Activated naive CD8-positive, alpha-beta T cell treated with anti-CD3 and anti-CD28 coated beads, Interleukin-2, amount 10 ng/mL, durations not matched to agents 7 days and 5 days (primary cell): Measurements from ENCODE around the gene NCOR1. TPM values are rescaled to one million over a fixed set of nuclear protein-coding genes. Genes with fewer than 3 reads are reported as not detected.

ENCODE experiments used
- ATAC-seq: fragments of 150-1000 bp; cut with Tn5 transposase; one replicate; pipeline ENCODE4 v1.10.0; 2021; ENCODE audit warnings: low read depth, moderate library complexity
- POLR2A ChIA-PET: fragments of 350-600 bp; sonication (Branson Sonifier 250); formaldehyde crosslinking; loops from one replicate; lab custom pipeline; 2021; ENCODE audit warnings: antibody characterized with exemption; lab: Charles Lee
- DNase-seq: peaks from one replicate; pipeline ENCODE4 v3.0.0; 2021
- H3K27ac Mint-ChIP-seq: one replicate; pipeline ENCODE4 v1.8.0; 2022; ENCODE audit warnings: mild to moderate bottlenecking, mixed read lengths
- H3K27me3 Mint-ChIP-seq: one replicate; pipeline ENCODE4 v1.8.0; 2022; ENCODE audit warnings: mild to moderate bottlenecking, moderate library complexity, mixed read lengths
- H3K36me3 Mint-ChIP-seq: one replicate; pipeline ENCODE4 v1.8.0; 2021; ENCODE audit warnings: mild to moderate bottlenecking, mixed read lengths
- H3K4me1 Mint-ChIP-seq: one replicate; pipeline ENCODE4 v1.8.0; 2021; ENCODE audit warnings: mixed read lengths
- H3K4me3 Mint-ChIP-seq: one replicate; pipeline ENCODE4 v1.8.0; 2022; ENCODE audit warnings: mild to moderate bottlenecking, moderate library complexity, mixed read lengths
- H3K9me3 Mint-ChIP-seq: one replicate; pipeline ENCODE4 v1.8.0; 2021; ENCODE audit warnings: mixed read lengths
- total RNA-seq, 2 experiments: library from RNA; stranded (reverse); gene quantifications; one replicate each; pipeline ENCODE4 v1.2.3, GENCODE V29; 2021

Gene NCOR1
- total RNA-seq, 2 experiments from 2014 or later, result 157 to 161 TPM

- Mint-ChIP-seq H3K4me3 (no peak overlapping the region), H3K4me1 (peaks cover 6% of the 10 kb centered on the region), H3K27ac (no peak overlapping the region), H3K36me3 (peaks cover 25% of the 10 kb centered on the region), H3K9me3 (no peaks in the 10 kb centered on the region), H3K27me3 (no peaks in the 10 kb centered on the region)
- DNase-seq (no peak), ATAC-seq (no peak)
- POLR2A ChIA-PET, result no interaction called here
Measured at GRCh38 chr17:16013943-16014407, 201.4 kb downstream of the NCOR1 start.

GRCh38 chr17:16007439-16007838 lies 207.9 kb downstream of the NCOR1 start:
- no peak for DNase-seq
- Mint-ChIP-seq H3K9me3 (no peaks in the 10 kb centered on the region), H3K36me3 (peaks cover 49% of the 10 kb centered on the region), H3K27ac (no peak overlapping the region), H3K4me1 (peaks cover 8% of the 10 kb centered on the region), H3K27me3 (no peaks in the 10 kb centered on the region), H3K4me3 (no peak overlapping the region)
- POLR2A ChIA-PET, result no interaction called here
- no peak for ATAC-seq

GRCh38 chr17:16005636-16006035 lies 209.7 kb downstream of the NCOR1 start:
- H3K36me3 Mint-ChIP-seq, result peaks cover 61% of the 10 kb centered on the region
- H3K4me1 Mint-ChIP-seq, result peaks cover 21% of the 10 kb centered on the region
- ATAC-seq (no peak), DNase-seq (no peak)
- no peaks in the 10 kb centered on the region for H3K27me3 Mint-ChIP-seq
- POLR2A ChIA-PET, result interaction anchor here (0.6 kb wide), 1 partner anchor 19 kb away, joined by 3 read pairs; no protein-coding TSS in a partner anchor
- no peak overlapping the region for H3K4me3 Mint-ChIP-seq
- H3K9me3 Mint-ChIP-seq, result no peaks in the 10 kb centered on the region
- H3K27ac Mint-ChIP-seq, result no peak overlapping the region

- H3K9me3 Mint-ChIP-seq, result no peaks in the 10 kb centered on the region
- ATAC-seq (no peak), DNase-seq (no peak)
- no peak overlapping the region for H3K4me3 Mint-ChIP-seq
- peaks cover 60% of the 10 kb centered on the region for H3K36me3 Mint-ChIP-seq
- POLR2A ChIA-PET, result no interaction called here
- no peaks in the 10 kb centered on the region for H3K27me3 Mint-ChIP-seq
- peaks cover 25% of the 10 kb centered on the region for H3K4me1 Mint-ChIP-seq
- H3K27ac Mint-ChIP-seq, result no peak overlapping the region
Measured at GRCh38 chr17:16003841-16004240, 211.5 kb downstream of the NCOR1 start.

- POLR2A ChIA-PET, result no interaction called here
- Mint-ChIP-seq H3K4me3 (no peak overlapping the region), H3K9me3 (no peaks in the 10 kb centered on the region), H3K27me3 (no peaks in the 10 kb centered on the region), H3K36me3 (peaks cover 50% of the 10 kb centered on the region), H3K4me1 (peaks cover 23% of the 10 kb centered on the region), H3K27ac (no peak overlapping the region)
- ATAC-seq (no peak), DNase-seq (no peak)
Measured at GRCh38 chr17:16002708-16003260, 212.6 kb downstream of the NCOR1 start.

- peaks cover 26% of the 10 kb centered on the region for H3K4me1 Mint-ChIP-seq
- H3K27me3 Mint-ChIP-seq, result no peaks in the 10 kb centered on the region
- POLR2A ChIA-PET, result interaction anchor here (0.6 to 4.7 kb wide), 4 partner anchors 11 to 147 kb away, joined by 3 to 37 read pairs (median 4); partner anchors contain the start of gene ADORA2B
- H3K36me3 Mint-ChIP-seq, result peaks cover 44% of the 10 kb centered on the region
- no peak for DNase-seq
- no peak for ATAC-seq
- peak overlapping the region; percentile 86 for H3K27ac Mint-ChIP-seq
- H3K4me3 Mint-ChIP-seq, result peak overlapping the region; percentile 89
- H3K9me3 Mint-ChIP-seq, result no peaks in the 10 kb centered on the region
Measured at GRCh38 chr17:16001226-16001897, 214.0 kb downstream of the NCOR1 start.

- peaks cover 41% of the 10 kb centered on the region for H3K36me3 Mint-ChIP-seq
- H3K27ac Mint-ChIP-seq, result peak overlapping the region; percentile 86
- POLR2A ChIA-PET, result interaction anchor here (0.6 to 4.7 kb wide), 9 partner anchors 11 to 416 kb away, joined by 3 to 37 read pairs (median 4); partner anchors contain the start of genes ADORA2B, NCOR1 and PIGL
- H3K4me1 Mint-ChIP-seq, result peaks cover 26% of the 10 kb centered on the region
- no peaks in the 10 kb centered on the region for H3K9me3 Mint-ChIP-seq
- no peaks in the 10 kb centered on the region for H3K27me3 Mint-ChIP-seq
- ATAC-seq (peak; percentile 36), DNase-seq (no peak)
- peak overlapping the region; percentile 89 for H3K4me3 Mint-ChIP-seq
Measured at GRCh38 chr17:15999974-16000827, 215.1 kb downstream of the NCOR1 start.

- no peaks in the 10 kb centered on the region for H3K9me3 Mint-ChIP-seq
- H3K27ac Mint-ChIP-seq, result peak within 1 kb of the TSS; percentile 99
- peaks cover 26% of the 10 kb centered on the region for H3K4me1 Mint-ChIP-seq
- peaks cover 35% of the 10 kb centered on the region for H3K36me3 Mint-ChIP-seq
- DNase-seq (peak; percentile 97), ATAC-seq (peak; percentile 92)
- H3K27me3 Mint-ChIP-seq, result no peaks in the 10 kb centered on the region
- POLR2A ChIA-PET, result interaction anchor here (0.6 to 4.7 kb wide), 11 partner anchors 12 to 417 kb away, joined by 3 to 37 read pairs (median 4); partner anchors contain the start of genes ADORA2B, NCOR1 and PIGL
- peak within 1 kb of the TSS; percentile 97 for H3K4me3 Mint-ChIP-seq
Measured at GRCh38 chr17:15999141-15999973, 216.0 kb downstream of the NCOR1 start, which contains the start of the genes TTC19 and ZSWIM7. Gene TTC19, plus strand, starts transcription at chr17:15999824. Its CDS starts 25 bp downstream, at chr17:15999849. Gene ZSWIM7, minus strand, starts transcription at chr17:15999704. Its CDS starts 110 bp downstream, at chr17:15999594.

GRCh38 chr17:15998031-15998562 lies 217.2 kb downstream of the NCOR1 start:
- POLR2A ChIA-PET, result interaction anchor here (4.7 kb wide), 1 partner anchor 53 kb away, joined by 37 read pairs; the partner anchor contains the start of gene ADORA2B
- Mint-ChIP-seq H3K9me3 (no peaks in the 10 kb centered on the region), H3K27me3 (no peaks in the 10 kb centered on the region), H3K27ac (peak overlapping the region; percentile 99), H3K4me3 (peak overlapping the region; percentile 97), H3K36me3 (peaks cover 29% of the 10 kb centered on the region), H3K4me1 (peaks cover 26% of the 10 kb centered on the region)
- ATAC-seq, result no peak
- no peak for DNase-seq

GRCh38 chr17:15996322-15996721 lies 219.0 kb downstream of the NCOR1 start:
- no peak overlapping the region for H3K27ac Mint-ChIP-seq
- no peak overlapping the region for H3K4me3 Mint-ChIP-seq
- ATAC-seq, result no peak
- no peaks in the 10 kb centered on the region for H3K27me3 Mint-ChIP-seq
- H3K9me3 Mint-ChIP-seq, result no peaks in the 10 kb centered on the region
- DNase-seq, result no peak
- H3K36me3 Mint-ChIP-seq, result peaks cover 11% of the 10 kb centered on the region
- peaks cover 17% of the 10 kb centered on the region for H3K4me1 Mint-ChIP-seq
- POLR2A ChIA-PET, result no interaction called here

- H3K27me3 Mint-ChIP-seq, result no peaks in the 10 kb centered on the region
- DNase-seq, result no peak
- peaks cover 47% of the 10 kb centered on the region for H3K36me3 Mint-ChIP-seq
- H3K4me3 Mint-ChIP-seq, result no peak overlapping the region
- H3K9me3 Mint-ChIP-seq, result no peaks in the 10 kb centered on the region
- H3K27ac Mint-ChIP-seq, result peak overlapping the region; percentile 46
- POLR2A ChIA-PET, result no interaction called here
- ATAC-seq, result no peak
- peaks cover 21% of the 10 kb centered on the region for H3K4me1 Mint-ChIP-seq
Measured at GRCh38 chr17:15981646-15982580, 233.4 kb downstream of the NCOR1 start.
